K562 (cell line): ENCODE measurements around the gene CSNK1D. TPM values are rescaled to one million over a fixed set of nuclear protein-coding genes. Genes with fewer than 3 reads are reported as not detected.

Source experiments
- ATAC-seq: fragments of 200-7000 bp; cut with Tn5 transposase; 3 replicates; pipeline ENCODE4 v1.9.1; 2020; ENCODE audit warnings: moderate library complexity
- BruUV-seq: library from RNA; stranded (reverse); fragments of 400-500 nt; replicated peaks from 2 replicates; lab custom pipeline; 2021; lab: Mats Ljungman, UMichigan
- CTCF ChIA-PET: fragments of 300-600 bp; formaldehyde crosslinking; extraction: SDS; loops from one replicate; lab custom pipeline; 2021; ENCODE audit warnings: low intra/inter-chr PET ratio; lab: Yijun Ruan, JAX
- POLR2A ChIA-PET: fragments of 300-600, 350-650 bp; sonication (Branson Sonifier 250); formaldehyde crosslinking; extraction: SDS; loops from one replicate; lab custom pipeline; 2021; ENCODE audit warnings: antibody characterized with exemption, inconsistent platforms; lab: Yijun Ruan, JAX
- DNase-seq, 4 experiments: peaks; one replicate each; pipeline versions ENCODE4 v3.0.0 to v3.0.0-alpha.2; 2011 to 2018; ENCODE audit warnings: low spot score in 3 of 4, mixed read lengths in 3 of 4; ENCODE audit errors: extremely low read depth in 1 of 4
- FAIRE-seq: peaks from 2 replicates; lab custom pipeline; 2011; peaks lifted over from hg19 to GRCh38; lab: Jason Lieb, UNC
- H2AFZ ChIP-seq: 2 replicates; pipeline ENCODE4 v1.6.0; 2011; ENCODE audit warnings: low read depth, low read length, control low read depth, inconsistent platforms
- H3K27ac ChIP-seq: fragments of 200-600 bp; 3 replicates; pipeline ENCODE4 v1.8.0; 2011; ENCODE audit warnings: low read depth, mild to moderate bottlenecking, control low read depth, inconsistent platforms, low read length, moderate library complexity, mixed read lengths; ENCODE audit errors: extremely low read depth
- H3K27me3 ChIP-seq, 2 experiments: fragments of 300-600 bp in 1 of 2; 2 replicates in 1 of 2; 3 replicates in 1 of 2; pipeline versions ENCODE4 v1.6.0 to v1.8.0; 2011; ENCODE audit warnings: inconsistent platforms in 2 of 2, low read length in 2 of 2, mild to moderate bottlenecking in 1 of 2, mixed read lengths in 1 of 2, moderate library complexity in 1 of 2; ENCODE audit not compliant: control insufficient read depth in 2 of 2, insufficient read depth in 2 of 2
- H3K36me3 ChIP-seq: fragments of 300-600 bp; 3 replicates; pipeline ENCODE4 v1.8.0; 2011; ENCODE audit warnings: mild to moderate bottlenecking, low read length, inconsistent platforms; ENCODE audit not compliant: control insufficient read depth, insufficient read depth
- H3K4me1 ChIP-seq, 2 experiments: fragments of 200-600 bp in 1 of 2; replicated peaks in 1 of 2; 2 replicates in 1 of 2; 3 replicates in 1 of 2; pipeline versions ENCODE4 v1.5.1 to v1.8.0; 2011; ENCODE audit warnings: inconsistent platforms in 2 of 2, low read length in 2 of 2, mild to moderate bottlenecking in 1 of 2, mixed read lengths in 1 of 2, moderate library complexity in 1 of 2; ENCODE audit not compliant: control insufficient read depth in 2 of 2, insufficient read depth in 2 of 2
- H3K4me2 ChIP-seq: 2 replicates; pipeline ENCODE4 v1.6.1; 2011; ENCODE audit warnings: low read length, control low read depth, inconsistent platforms, mixed read lengths; ENCODE audit not compliant: insufficient read depth
- H3K4me3 ChIP-seq: fragments of 200-600 bp; sonication (generic), shearing (Covaris generic); 2 replicates; pipeline ENCODE4 v1.5.1; 2016; ENCODE audit warnings: control low read depth, inconsistent platforms
- H3K79me2 ChIP-seq: fragments of 200-600 bp; 3 replicates; pipeline ENCODE4 v1.8.0; 2011; ENCODE audit warnings: low read length, inconsistent platforms; ENCODE audit not compliant: control insufficient read depth, insufficient read depth
- H3K9ac ChIP-seq, 2 experiments: 2 replicates each; pipeline versions ENCODE4 v1.6.0 to v1.6.1; 2011; ENCODE audit warnings: low read depth in 2 of 2, low read length in 2 of 2, control low read depth in 1 of 2, inconsistent platforms in 1 of 2, mild to moderate bottlenecking in 1 of 2, mixed read lengths in 1 of 2; ENCODE audit not compliant: insufficient read depth in 1 of 2
- H3K9me1 ChIP-seq: one replicate; pipeline ENCODE4 v1.6.0; 2011; ENCODE audit warnings: inconsistent platforms, mild to moderate bottlenecking, low read length, moderate library complexity; ENCODE audit not compliant: control insufficient read depth, insufficient read depth
- H3K9me3 ChIP-seq: replicated peaks from 2 replicates; pipeline ENCODE4 v1.5.1; 2011; ENCODE audit warnings: low read depth, low read length, inconsistent platforms; ENCODE audit not compliant: control insufficient read depth, insufficient read depth
- H4K20me1 ChIP-seq: replicated peaks from 2 replicates; pipeline ENCODE4 v1.6.1; 2011; ENCODE audit warnings: low read length, inconsistent platforms, mixed read lengths; ENCODE audit not compliant: control insufficient read depth, insufficient read depth
- ETV5 ChIP-seq: sonication (generic); formaldehyde crosslinking; IDR thresholded peaks from 2 replicates; pipeline ENCODE4 v1.4.0; 2020; ENCODE audit warnings: low read depth, mild to moderate bottlenecking, missing genetic modification reagents
- GATAD2A ChIP-seq: fragments of 450-650 bp; IDR thresholded peaks from 2 replicates; pipeline ENCODE4 v1.6.1; 2017
- HDAC1 ChIP-seq, 2 experiments: fragments of 450-650 bp; IDR thresholded peaks; 2 replicates each; pipeline ENCODE4 v1.6.1; 2016 to 2017; ENCODE audit warnings: inconsistent platforms in 1 of 2, mild to moderate bottlenecking in 1 of 2, moderate library complexity in 1 of 2
- L3MBTL2 ChIP-seq: fragments of 450-650 bp; IDR thresholded peaks from 2 replicates; pipeline ENCODE4 v1.6.1; 2016; ENCODE audit warnings: mild to moderate bottlenecking, moderate library complexity
- MEIS2 ChIP-seq: fragments of 450-650 bp; IDR thresholded peaks from 2 replicates; pipeline ENCODE4 v1.6.1; 2014; ENCODE audit warnings: mild to moderate bottlenecking; ENCODE audit not compliant: partially characterized antibody
- MLLT1 ChIP-seq, 2 experiments: fragments of 450-650 bp; IDR thresholded peaks; 2 replicates each; pipeline ENCODE4 v1.6.1; 2016
- PPARD ChIP-seq: fragments of 250-450 bp; sonication (Bioruptor Pico); IDR thresholded peaks from 2 replicates; pipeline ENCODE4 v1.8.0; 2022; ENCODE audit warnings: inconsistent platforms, mild to moderate bottlenecking, moderate library complexity
- THAP7 ChIP-seq: fragments of 250-450 bp; sonication (Bioruptor Pico); IDR thresholded peaks from 2 replicates; pipeline ENCODE4 v1.5.0; 2021
- ZNF175 ChIP-seq: fragments of 200-800 bp; sonication (Bioruptor generic); IDR thresholded peaks from 2 replicates; pipeline ENCODE4 v1.6.1; 2016; ENCODE audit warnings: low read depth, mild to moderate bottlenecking, missing genetic modification characterization, missing compliant biosample characterization
- ZNF239 ChIP-seq: fragments of 250-450 bp; sonication (Bioruptor Pico); IDR thresholded peaks from 2 replicates; pipeline ENCODE4 v1.4.0; 2020; ENCODE audit warnings: mild to moderate bottlenecking
- WGBS: fragments of 100-300 bp; shearing (Covaris generic); methylation state at CpG from one replicate; pipeline ENCODE4 v1.1.6; 2016; ENCODE audit warnings: low coverage, mixed read lengths; ENCODE audit not compliant: insufficient coverage; ENCODE audit errors: missing lambda C conversion rate; 5-methylcytosine and 5-hydroxymethylcytosine counted together
- in situ Hi-C: fragments of 300-500 bp; cut with MboI; formaldehyde crosslinking; loops from 4 replicates; pipeline ENCODE4 v1.15.0; 2018; ENCODE audit warnings: inconsistent platforms, mixed read lengths
- intact Hi-C: fragments of 100-400 bp; cut with micrococcal nuclease; formaldehyde crosslinking; loops from 2 replicates; pipeline ENCODE4 v1.14.2; 2022
- polyA plus RNA-seq, 8 experiments: library from polyadenylated mRNA; depleted of rRNA in 4 of 8; stranded (reverse) in 5 of 8; unstranded in 3 of 8; fragments of >200 nt; fragmentation: Nextera tagmentation in 2 of 8; fragmentation: Illumina TruSeq in 1 of 8; extraction: Ambion mirVana in 2 of 8; extraction: Trizol in 1 of 8; gene quantifications; 2 replicates each; pipeline versions ENCODE4 v1.2.1 to v1.2.3, GENCODE V29; 2011 to 2014; ENCODE audit warnings: inconsistent platforms in 1 of 8, missing spikeins in 1 of 8
- total RNA-seq, 7 experiments: library from RNA; depleted of rRNA in 6 of 7; stranded (reverse); fragments of >200 nt in 6 of 7; fragmentation: Illumina TruSeq in 2 of 7; extraction: Trizol in 2 of 7; gene quantifications; 2 replicates each; pipeline versions ENCODE4 v1.2.1 to v1.2.3, GENCODE V29; 2011 to 2021; ENCODE audit warnings: low replicate concordance in 1 of 7
- TF ChIP-seq, protein P1 (sequence below): fragments of 250-450 bp; sonication (Bioruptor Pico); IDR thresholded peaks from 2 replicates; pipeline ENCODE4 v1.9.0; 2021; ENCODE audit warnings: mild to moderate bottlenecking
- TF ChIP-seq, protein P2 (sequence below): conservative IDR thresholded peaks from 2 replicates; pipeline ENCODE4 v1.6.1; 2011; ENCODE audit warnings: low read depth, mild to moderate bottlenecking, low read length; ENCODE audit not compliant: control insufficient read depth
- TF ChIP-seq, protein P3 (sequence below): sonication (generic); formaldehyde crosslinking; IDR thresholded peaks from 2 replicates; pipeline ENCODE4 v1.9.0; 2022; ENCODE audit warnings: mild to moderate bottlenecking, missing genetic modification reagents

CSNK1D gene
- total and polyA plus RNA-seq, 9 of the 15 experiments (the other 6 are each of a cell fraction or from before 2014, with no cell fraction given) = 6.5 to 133 (median 41.3) TPM

DNA sequence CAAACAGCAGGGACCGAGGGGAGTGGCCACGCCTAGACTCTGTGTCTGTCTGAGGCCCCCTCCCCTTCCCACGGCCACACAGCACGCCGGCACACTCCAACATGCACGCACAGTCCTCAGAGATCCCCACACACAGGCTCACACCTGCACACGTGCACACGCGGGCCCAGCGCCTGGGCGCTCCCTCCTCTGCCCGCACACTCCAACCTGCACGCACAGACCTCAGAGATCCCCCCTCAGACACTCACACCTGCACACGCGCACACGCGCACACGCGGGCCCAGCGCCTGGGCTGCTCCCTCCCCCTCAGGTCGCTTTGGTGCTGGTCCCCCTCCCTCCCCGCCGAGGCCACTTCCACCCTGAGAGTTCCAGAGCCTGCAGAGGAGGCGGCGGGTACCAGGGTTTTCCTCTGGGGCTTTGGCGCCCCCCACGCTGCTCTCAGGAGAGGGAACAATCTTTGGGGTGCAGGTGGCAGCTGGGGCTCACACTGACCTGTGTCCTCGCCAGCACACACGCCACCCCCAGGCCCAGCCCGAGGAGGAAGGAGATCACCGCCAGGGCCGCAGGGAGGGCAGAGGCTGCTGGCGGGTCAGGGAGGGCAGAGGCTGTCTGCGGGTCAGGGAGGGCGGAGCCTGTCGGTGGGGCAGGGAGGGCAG, 42.3 kb upstream of the CSNK1D start:
- H3K4me2 ChIP-seq = no peak overlapping the region
- in situ Hi-C loops = no loop called here
- no peak overlapping the region for H3K4me3 ChIP-seq
- TF ChIP-seq ETV5 (CRISPR knock-in tag) (no peak), GATAD2A (no peak), ZNF239 (CRISPR knock-in tag) (no peak), L3MBTL2 (peak; percentile 32; the same call in 1 of the 2 replicates), PPARD (CRISPR knock-in tag) (no peak), MLLT1 (IDR thresholded peaks at IDR 0.05) (peak in 1 of 2 experiments; percentile 33; a peak in 1 of 4 replicates), ZNF175 (no peak), THAP7 (no peak), MEIS2 (no peak), HDAC1 (IDR thresholded peaks at IDR 0.05) (no peak)
- TF ChIP-seq, protein P1, sequence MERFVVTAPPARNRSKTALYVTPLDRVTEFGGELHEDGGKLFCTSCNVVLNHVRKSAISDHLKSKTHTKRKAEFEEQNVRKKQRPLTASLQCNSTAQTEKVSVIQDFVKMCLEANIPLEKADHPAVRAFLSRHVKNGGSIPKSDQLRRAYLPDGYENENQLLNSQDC (CRISPR knock-in tag) = no peak
- TF ChIP-seq, protein P2, sequence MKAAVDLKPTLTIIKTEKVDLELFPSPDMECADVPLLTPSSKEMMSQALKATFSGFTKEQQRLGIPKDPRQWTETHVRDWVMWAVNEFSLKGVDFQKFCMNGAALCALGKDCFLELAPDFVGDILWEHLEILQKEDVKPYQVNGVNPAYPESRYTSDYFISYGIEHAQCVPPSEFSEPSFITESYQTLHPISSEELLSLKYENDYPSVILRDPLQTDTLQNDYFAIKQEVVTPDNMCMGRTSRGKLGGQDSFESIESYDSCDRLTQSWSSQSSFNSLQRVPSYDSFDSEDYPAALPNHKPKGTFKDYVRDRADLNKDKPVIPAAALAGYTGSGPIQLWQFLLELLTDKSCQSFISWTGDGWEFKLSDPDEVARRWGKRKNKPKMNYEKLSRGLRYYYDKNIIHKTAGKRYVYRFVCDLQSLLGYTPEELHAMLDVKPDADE = no peak
- TF ChIP-seq, protein P3, sequence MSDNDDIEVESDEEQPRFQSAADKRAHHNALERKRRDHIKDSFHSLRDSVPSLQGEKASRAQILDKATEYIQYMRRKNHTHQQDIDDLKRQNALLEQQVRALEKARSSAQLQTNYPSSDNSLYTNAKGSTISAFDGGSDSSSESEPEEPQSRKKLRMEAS = peak; percentile 46; the same call in 1 of the 2 replicates

More for the DNA sequence above, 42.3 kb upstream of the CSNK1D start:
- DNase-seq (no peak), FAIRE-seq (no peak), ATAC-seq (peak; percentile 50)
- H3K27ac ChIP-seq = no peak overlapping the region
- 47% methylated on average over 23 of the region's 36 CpGs for WGBS
- intact Hi-C loops = no loop called here
- peak overlapping the region in 1 of 2 experiments; percentile 69; a peak in 2 of 4 replicates for H3K9ac ChIP-seq
- POLR2A ChIA-PET = no interaction called here
- CTCF ChIA-PET = no interaction called here
- H3K36me3 ChIP-seq = no peaks in the 10 kb centered on the region
- no peaks in the 10 kb centered on the region for H4K20me1 ChIP-seq
- peaks cover 5 to 78% of the 10 kb centered on the region in 2 experiments; a peak in 4 of 5 replicates for H3K4me1 ChIP-seq
- H3K79me2 ChIP-seq = no peaks in the 10 kb centered on the region
- BruUV-seq = no TSS peak
- peak overlapping the region; percentile 84 for H2AFZ ChIP-seq
- H3K27me3 ChIP-seq = no peaks in the 10 kb centered on the region
- no peaks in the 10 kb centered on the region for H3K9me1 ChIP-seq
- peaks cover 10% of the 10 kb centered on the region for H3K9me3 ChIP-seq
